Measurements from ENCODE around the gene TMEM179B.
"Not testable (repeated sequence)": the region's sequence is repeated elsewhere in the genome, so short reads cannot be mapped to it uniquely, and the experiment has no call there.

The TMEM179B gene

GRCh38 chr11:62788991-62789390 is 1.8 kb downstream of the TMEM179B start:
- no peak for DNase-seq (ENCODE audit: extremely low read depth in 1 of 2, low read depth in 1 of 2)

- no peak for DNase-seq (ENCODE audit: extremely low read depth in 1 of 2, low read depth in 1 of 2)
These were observed 2.4 kb downstream of the TMEM179B start for GRCh38 chr11:62789576-62789975.

GRCh38 chr11:62791501-62792201 is 4.4 kb downstream of the TMEM179B start, which contains the start of gene TMEM223:
Gene TMEM223, minus strand, starts transcription at chr11:62792006. Its CDS starts 12 bp downstream, at chr11:62791994.
- DNase-seq (ENCODE audit: extremely low read depth in 1 of 2, low read depth in 1 of 2) = peak; percentile 84 to 86

- no peak for DNase-seq (ENCODE audit: extremely low read depth in 1 of 2, low read depth in 1 of 2)
These were observed 5.0 kb downstream of the TMEM179B start for GRCh38 chr11:62792202-62792575.

GRCh38 chr11:62794201-62794775 is 7.1 kb downstream of the TMEM179B start:
- DNase-seq (ENCODE audit: extremely low read depth in 1 of 2, low read depth in 1 of 2) = no peak

- DNase-seq (ENCODE audit: extremely low read depth in 1 of 2, low read depth in 1 of 2) = no peak
These were observed 9.1 kb downstream of the TMEM179B start for GRCh38 chr11:62796281-62796680.

GRCh38 chr11:62799486-62799885 is 12.3 kb downstream of the TMEM179B start:
- DNase-seq (ENCODE audit: extremely low read depth in 1 of 2, low read depth in 1 of 2) = no peak

GRCh38 chr11:62801071-62801470 is 13.9 kb downstream of the TMEM179B start:
- DNase-seq (ENCODE audit: extremely low read depth in 1 of 2, low read depth in 1 of 2) = no peak

GRCh38 chr11:62804310-62805075 is 17.3 kb downstream of the TMEM179B start:
- DNase-seq (ENCODE audit: extremely low read depth in 1 of 2, low read depth in 1 of 2) = no peak

- peak; percentile 80 to 91 for DNase-seq (ENCODE audit: extremely low read depth in 1 of 2, low read depth in 1 of 2)
These were observed 18.1 kb downstream of the TMEM179B start, which contains the start of gene NXF1 for GRCh38 chr11:62805076-62805892. Gene NXF1, minus strand, starts transcription at chr11:62805440. Its CDS starts 84 bp downstream, at chr11:62805356.

- DNase-seq (ENCODE audit: extremely low read depth in 1 of 2, low read depth in 1 of 2) = no peak
These were observed 18.8 kb downstream of the TMEM179B start for GRCh38 chr11:62805961-62806441.

- no peak for DNase-seq (ENCODE audit: extremely low read depth in 1 of 2, low read depth in 1 of 2)
These were observed 19.5 kb downstream of the TMEM179B start for GRCh38 chr11:62806611-62807121.

GRCh38 chr11:62810748-62811147 is 23.5 kb downstream of the TMEM179B start:
- no peak for DNase-seq (ENCODE audit: extremely low read depth in 1 of 2, low read depth in 1 of 2)

- DNase-seq (ENCODE audit: extremely low read depth in 1 of 2, low read depth in 1 of 2) = no peak
These were observed 24.5 kb downstream of the TMEM179B start for GRCh38 chr11:62811659-62812058.

- no peak for DNase-seq (ENCODE audit: extremely low read depth in 1 of 2, low read depth in 1 of 2)
These were observed 29.4 kb downstream of the TMEM179B start for GRCh38 chr11:62816557-62816956.

GRCh38 chr11:62817129-62817528 is 29.9 kb downstream of the TMEM179B start:
- DNase-seq (ENCODE audit: extremely low read depth in 1 of 2, low read depth in 1 of 2) = no peak

- no peak for DNase-seq (ENCODE audit: extremely low read depth in 1 of 2, low read depth in 1 of 2)
These were observed 36.5 kb downstream of the TMEM179B start for GRCh38 chr11:62823677-62824076.

GRCh38 chr11:62828130-62828529 is 40.9 kb downstream of the TMEM179B start:
- DNase-seq (ENCODE audit: extremely low read depth in 1 of 2, low read depth in 1 of 2) = not testable (repeated sequence)

- no peak for DNase-seq (ENCODE audit: extremely low read depth in 1 of 2, low read depth in 1 of 2)
These were observed 43.8 kb downstream of the TMEM179B start for GRCh38 chr11:62830904-62831519.

All from stimulated activated CD8-positive, alpha-beta memory T cell treated with anti-CD3 and anti-CD28 coated beads, Interleukin-7, amount 100 ng/mL, for 48 hours (primary cell).